Measurements from ENCODE around the gene NETO2.

- TF ChIP-seq CTCF (IDR thresholded peaks at IDR 0.05) (no peak), REST (IDR thresholded peaks at IDR 0.05; ENCODE audit: insufficient read depth in 1 of 2, low read depth in 2 of 2, low read length in 1 of 2) (no peak), POLR2AphosphoS5 (IDR thresholded peaks at IDR 0.05; ENCODE audit: low read depth, low read length) (no peak), SIN3A (IDR thresholded peaks at IDR 0.05; ENCODE audit: borderline replicate concordance, insufficient read depth, low read depth, low read length) (no peak)
These were observed 34.4 kb downstream of the NETO2 start for GRCh38 chr16:47109361-47109760.
